IMR-90 (cell line): ENCODE results near the gene SMIM14.

Experiments used
- BHLHE40 ChIP-seq: fragments of 150-350 bp; IDR thresholded peaks from 2 replicates; pipeline ENCODE4 v1.6.1; 2016; ENCODE audit warnings: mild to moderate bottlenecking, low read depth, low read length
- CEBPB ChIP-seq: IDR thresholded peaks from 2 replicates; pipeline ENCODE4 v1.6.1; 2012; ENCODE audit warnings: low read depth, low read length, improper control_type of control experiment
- CHD1 ChIP-seq: IDR thresholded peaks from 2 replicates; pipeline ENCODE4 v1.6.1; 2012; ENCODE audit warnings: low read depth, low read length, improper control_type of control experiment
- FOS ChIP-seq: fragments of 150-350 bp; IDR thresholded peaks from 2 replicates; pipeline ENCODE4 v1.6.1; 2016; ENCODE audit warnings: low read depth, low read length
- MAFK ChIP-seq: IDR thresholded peaks from 2 replicates; pipeline ENCODE4 v1.6.1; 2012; ENCODE audit warnings: low read depth, low read length, improper control_type of control experiment
- MXI1 ChIP-seq: IDR thresholded peaks from 2 replicates; pipeline ENCODE4 v1.6.1; 2012; ENCODE audit warnings: low read depth, mild to moderate bottlenecking, low read length, moderate library complexity, borderline replicate concordance
- POLR2A ChIP-seq: IDR thresholded peaks from 2 replicates; pipeline ENCODE4 v1.6.1; 2012; ENCODE audit warnings: mild to moderate bottlenecking, low read depth, low read length
- RAD21 ChIP-seq: IDR thresholded peaks from 2 replicates; pipeline ENCODE4 v1.6.1; 2012; ENCODE audit warnings: low read length, improper control_type of control experiment
- RCOR1 ChIP-seq: IDR thresholded peaks from 2 replicates; pipeline ENCODE4 v1.6.1; 2012; ENCODE audit warnings: mild to moderate bottlenecking, low read length, improper control_type of control experiment; ENCODE audit not compliant: insufficient replicate concordance
- RFX5 ChIP-seq: IDR thresholded peaks from 2 replicates; pipeline ENCODE4 v1.8.0; 2012; ENCODE audit warnings: low read depth, mild to moderate bottlenecking, low read length, moderate library complexity
- SMC3 ChIP-seq: fragments of 150-350 bp; IDR thresholded peaks from 2 replicates; pipeline ENCODE4 v1.6.1; 2016; ENCODE audit warnings: low read depth, mild to moderate bottlenecking, antibody characterized with exemption, low read length, moderate library complexity
- TF ChIP-seq, protein P1 (sequence below): conservative IDR thresholded peaks from 2 replicates; pipeline ENCODE4 v1.5.1; 2012; ENCODE audit warnings: mild to moderate bottlenecking, low read depth, low read length, improper control_type of control experiment

DNA sequence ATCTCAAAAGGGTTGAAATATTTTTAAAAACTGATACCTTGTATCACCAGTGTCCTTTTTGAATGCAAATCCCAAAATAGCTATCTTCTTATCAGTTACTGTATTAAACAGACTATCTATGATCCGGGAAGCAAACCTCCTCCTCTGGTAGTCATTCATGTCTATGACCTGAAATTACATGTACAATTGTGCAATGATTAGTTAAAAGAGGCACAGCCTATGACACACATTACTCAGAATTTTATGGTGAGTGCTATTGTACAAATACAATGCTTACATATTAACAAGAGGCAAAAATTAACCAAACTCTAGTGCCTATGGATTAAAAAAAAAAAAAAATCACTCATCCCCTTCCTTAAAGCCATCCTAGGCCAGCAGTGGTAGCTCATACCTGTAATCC is 133.1 kb downstream of the SMIM14 start:
- TF ChIP-seq CHD1 (no peak), RFX5 (no peak), POLR2A (no peak), SMC3 (no peak), RAD21 (no peak), MAFK (no peak), BHLHE40 (no peak), FOS (no peak), MXI1 (no peak), RCOR1 (no peak), CEBPB (peak; percentile 87)
- TF ChIP-seq, protein P1, sequence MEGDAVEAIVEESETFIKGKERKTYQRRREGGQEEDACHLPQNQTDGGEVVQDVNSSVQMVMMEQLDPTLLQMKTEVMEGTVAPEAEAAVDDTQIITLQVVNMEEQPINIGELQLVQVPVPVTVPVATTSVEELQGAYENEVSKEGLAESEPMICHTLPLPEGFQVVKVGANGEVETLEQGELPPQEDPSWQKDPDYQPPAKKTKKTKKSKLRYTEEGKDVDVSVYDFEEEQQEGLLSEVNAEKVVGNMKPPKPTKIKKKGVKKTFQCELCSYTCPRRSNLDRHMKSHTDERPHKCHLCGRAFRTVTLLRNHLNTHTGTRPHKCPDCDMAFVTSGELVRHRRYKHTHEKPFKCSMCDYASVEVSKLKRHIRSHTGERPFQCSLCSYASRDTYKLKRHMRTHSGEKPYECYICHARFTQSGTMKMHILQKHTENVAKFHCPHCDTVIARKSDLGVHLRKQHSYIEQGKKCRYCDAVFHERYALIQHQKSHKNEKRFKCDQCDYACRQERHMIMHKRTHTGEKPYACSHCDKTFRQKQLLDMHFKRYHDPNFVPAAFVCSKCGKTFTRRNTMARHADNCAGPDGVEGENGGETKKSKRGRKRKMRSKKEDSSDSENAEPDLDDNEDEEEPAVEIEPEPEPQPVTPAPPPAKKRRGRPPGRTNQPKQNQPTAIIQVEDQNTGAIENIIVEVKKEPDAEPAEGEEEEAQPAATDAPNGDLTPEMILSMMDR = no peak
